H7 (cell line): ENCODE measurements around the gene SH2D3C. TPM values are rescaled to one million over a fixed set of nuclear protein-coding genes. Genes with fewer than 3 reads are reported as not detected.

Experiments
- DNase-seq: peaks from one replicate; pipeline ENCODE4 v3.0.0; 2012
- H3K27me3 ChIP-seq: 2 replicates; pipeline ENCODE4 v1.6.0; 2011; ENCODE audit warnings: mild to moderate bottlenecking, low read length; ENCODE audit not compliant: control insufficient read depth, insufficient read depth
- H3K36me3 ChIP-seq: replicated peaks from 2 replicates; pipeline ENCODE4 v1.5.1; 2011; ENCODE audit warnings: low read length; ENCODE audit not compliant: control insufficient read depth, insufficient read depth
- H3K4me3 ChIP-seq: 2 replicates; pipeline ENCODE4 v1.5.1; 2011; ENCODE audit warnings: low read depth, mild to moderate bottlenecking, control low read depth, low read length, moderate library complexity; ENCODE audit not compliant: insufficient read depth
- total RNA-seq: library from RNA; depleted of rRNA; stranded (reverse); fragments of >200 nt; shearing (Covaris generic); gene quantifications from 2 replicates; pipeline ENCODE4 v1.2.3, GENCODE V29; 2014; rRNA removed

The SH2D3C gene
- 0.26 and 0.42 TPM in 2 replicates for total RNA-seq

DNA sequence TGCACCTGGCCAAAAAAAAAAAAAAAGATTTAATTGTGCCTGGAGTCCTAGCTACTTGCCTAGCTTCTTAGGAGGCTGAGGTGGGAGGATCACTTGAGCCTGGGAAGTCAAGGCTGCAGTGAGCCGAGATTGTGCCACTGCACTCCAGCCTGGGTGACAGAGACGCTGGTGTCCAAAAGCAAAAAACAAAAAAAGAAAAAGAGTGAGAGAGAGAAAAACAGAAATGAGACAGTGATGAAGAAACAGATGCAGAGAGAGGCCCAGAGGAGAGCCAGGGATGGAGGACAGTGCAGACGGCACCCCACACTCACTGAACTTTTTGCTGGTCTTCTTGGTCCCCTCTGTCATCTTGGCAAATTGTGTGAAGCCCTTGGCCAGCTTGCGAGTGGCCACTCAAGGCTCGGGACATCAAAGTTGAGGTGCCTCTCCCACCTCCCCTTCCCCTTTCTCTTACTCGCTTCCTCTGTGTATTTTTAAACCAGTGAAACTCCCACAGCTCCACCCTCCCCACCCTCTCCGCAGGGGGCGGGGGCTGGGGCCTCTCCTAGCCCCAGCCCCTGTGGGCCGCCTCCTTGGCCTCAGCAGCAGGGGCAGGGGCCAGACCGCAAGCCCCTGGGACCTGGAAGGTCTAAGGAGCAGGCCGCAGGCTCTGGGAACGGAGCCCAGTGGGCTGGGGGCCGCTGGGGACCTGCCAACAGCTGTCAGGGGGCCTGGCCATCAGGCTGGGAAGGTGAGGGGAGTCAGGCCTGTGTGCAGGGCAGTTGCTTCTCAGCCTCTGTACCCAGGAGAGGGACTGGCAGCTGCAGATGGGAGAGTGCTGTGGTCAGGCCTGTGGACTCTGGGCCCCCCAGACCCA lies at the start of gene SH2D3C:
Gene SH2D3C (minus strand): TSS at position 387 of the 856 bp plus-strand sequence. CDS start 39 bp downstream, at position 348.
- Histone ChIP-seq H3K27me3 (no peaks in the 10 kb centered on the region), H3K4me3 (no peak within 1 kb of the TSS), H3K36me3 (no peaks in the 10 kb centered on the region)
- DNase-seq, result no peak

GRCh38 chr9:127826253-127826913 lies 47.9 kb upstream of the SH2D3C start:
- no peak for DNase-seq
- Histone ChIP-seq H3K36me3 (no peaks in the 10 kb centered on the region), H3K4me3 (no peak overlapping the region), H3K27me3 (peaks cover 4% of the 10 kb centered on the region; the same call in 1 of the 2 replicates)

DNA sequence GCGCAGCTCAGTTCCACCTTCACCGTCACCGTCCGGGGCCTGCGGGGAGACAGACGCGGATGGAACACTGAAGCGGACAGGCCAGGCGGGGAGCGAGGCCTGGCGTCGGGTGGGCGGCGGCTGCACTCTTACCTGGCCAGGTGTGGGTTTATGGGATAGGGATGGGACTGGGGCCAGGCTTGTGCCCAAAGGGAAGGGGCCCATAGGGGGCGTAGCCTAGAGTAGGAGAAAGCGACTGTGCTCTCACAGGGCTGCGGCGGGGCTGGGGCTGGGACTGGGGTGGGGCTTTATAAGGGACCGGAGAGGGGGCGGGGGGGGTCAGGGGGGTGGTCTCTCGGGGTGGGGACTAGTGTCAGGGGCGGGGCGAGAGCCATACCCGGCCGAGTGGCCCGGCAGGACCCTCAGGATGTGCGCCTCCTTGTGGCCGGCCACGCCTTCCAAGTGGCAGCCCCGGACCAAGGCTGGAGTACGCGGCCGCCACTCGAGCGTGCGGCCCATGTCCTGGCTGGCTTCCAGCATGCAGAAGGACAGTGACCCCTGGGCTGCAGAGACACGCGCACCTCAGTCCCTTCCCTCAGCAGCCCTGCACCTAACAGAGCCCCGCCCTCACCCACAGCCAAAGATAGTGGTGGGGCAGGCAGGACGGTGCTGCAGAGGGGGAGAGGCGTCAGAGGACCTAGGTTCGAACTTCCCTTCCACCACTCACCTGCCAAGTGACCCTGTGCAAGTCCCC lies 47.0 kb upstream of the SH2D3C start:
- Histone ChIP-seq H3K4me3 (peak overlapping the region; percentile 26; the same call in 1 of the 2 replicates), H3K27me3 (peaks cover 4% of the 10 kb centered on the region; the same call in 1 of the 2 replicates), H3K36me3 (no peaks in the 10 kb centered on the region)
- peak; percentile 99 for DNase-seq

DNA sequence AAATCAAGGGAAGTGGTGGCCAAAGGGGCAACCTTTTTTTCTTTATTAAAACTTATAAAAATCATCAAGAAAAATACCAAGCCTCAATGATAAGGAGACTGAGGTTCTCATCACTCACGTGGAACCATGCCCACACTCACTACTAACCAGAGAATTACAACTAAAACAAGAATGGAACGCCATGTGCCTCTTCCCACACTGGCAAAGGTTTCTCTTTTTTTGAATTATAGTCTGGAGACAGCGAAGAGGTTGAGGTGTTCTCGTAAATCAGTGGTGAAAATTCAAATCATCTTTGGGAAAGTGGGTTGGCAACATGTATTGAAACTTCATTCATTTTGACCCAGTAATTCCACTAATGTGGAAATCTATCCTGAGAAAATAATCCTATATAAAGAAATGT lies 43.6 kb upstream of the SH2D3C start:
- Histone ChIP-seq H3K27me3 (peaks cover 4% of the 10 kb centered on the region; the same call in 1 of the 2 replicates), H3K4me3 (no peak overlapping the region), H3K36me3 (peaks cover 1% of the 10 kb centered on the region; the same call in 1 of the 2 replicates)
- no peak for DNase-seq

DNA sequence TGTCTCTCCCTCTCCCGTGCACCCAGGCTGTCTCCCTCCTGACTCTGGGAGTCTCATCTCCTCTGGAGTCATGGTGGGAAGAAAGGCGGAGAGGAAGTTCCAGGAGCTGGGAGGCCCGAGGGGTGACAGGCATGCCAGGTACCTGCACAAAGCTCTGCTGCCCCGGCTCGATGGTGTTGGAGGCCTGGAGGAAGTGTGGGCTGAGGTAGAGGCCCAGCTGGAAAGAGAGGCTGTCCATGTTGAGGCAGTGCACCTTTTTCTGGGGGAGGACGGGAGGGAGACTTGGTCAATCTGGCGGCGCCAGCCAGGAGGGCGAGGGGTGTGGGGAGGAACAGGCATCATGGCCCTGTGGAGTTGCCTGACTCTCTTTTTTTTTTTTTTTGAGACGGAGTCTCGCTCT lies 40.1 kb upstream of the SH2D3C start:
- Histone ChIP-seq H3K36me3 (peaks cover 12% of the 10 kb centered on the region), H3K27me3 (no peaks in the 10 kb centered on the region), H3K4me3 (no peak overlapping the region)
- no peak for DNase-seq

GRCh38 chr9:127817881-127818434 lies 39.5 kb upstream of the SH2D3C start:
- no peak overlapping the region for H3K4me3 ChIP-seq
- DNase-seq, result no peak
- peaks cover 17% of the 10 kb centered on the region for H3K36me3 ChIP-seq
- no peaks in the 10 kb centered on the region for H3K27me3 ChIP-seq

GRCh38 chr9:127816728-127817127 lies 38.3 kb upstream of the SH2D3C start:
- Histone ChIP-seq H3K36me3 (peaks cover 27% of the 10 kb centered on the region), H3K27me3 (no peaks in the 10 kb centered on the region), H3K4me3 (no peak overlapping the region)
- no peak for DNase-seq

GRCh38 chr9:127816362-127816725 lies 37.9 kb upstream of the SH2D3C start:
- Histone ChIP-seq H3K36me3 (peaks cover 27% of the 10 kb centered on the region), H3K4me3 (no peak overlapping the region), H3K27me3 (no peaks in the 10 kb centered on the region)
- DNase-seq, result peak; percentile 38

GRCh38 chr9:127815512-127816361 lies 37.3 kb upstream of the SH2D3C start:
- Histone ChIP-seq H3K27me3 (no peaks in the 10 kb centered on the region), H3K4me3 (no peak overlapping the region), H3K36me3 (peaks cover 28% of the 10 kb centered on the region)
- DNase-seq, result no peak

- peak; percentile 44 for DNase-seq
- Histone ChIP-seq H3K4me3 (no peak overlapping the region), H3K27me3 (no peaks in the 10 kb centered on the region), H3K36me3 (peaks cover 30% of the 10 kb centered on the region)
Observed at GRCh38 chr9:127814619-127815511, 36.4 kb upstream of the SH2D3C start.

DNA sequence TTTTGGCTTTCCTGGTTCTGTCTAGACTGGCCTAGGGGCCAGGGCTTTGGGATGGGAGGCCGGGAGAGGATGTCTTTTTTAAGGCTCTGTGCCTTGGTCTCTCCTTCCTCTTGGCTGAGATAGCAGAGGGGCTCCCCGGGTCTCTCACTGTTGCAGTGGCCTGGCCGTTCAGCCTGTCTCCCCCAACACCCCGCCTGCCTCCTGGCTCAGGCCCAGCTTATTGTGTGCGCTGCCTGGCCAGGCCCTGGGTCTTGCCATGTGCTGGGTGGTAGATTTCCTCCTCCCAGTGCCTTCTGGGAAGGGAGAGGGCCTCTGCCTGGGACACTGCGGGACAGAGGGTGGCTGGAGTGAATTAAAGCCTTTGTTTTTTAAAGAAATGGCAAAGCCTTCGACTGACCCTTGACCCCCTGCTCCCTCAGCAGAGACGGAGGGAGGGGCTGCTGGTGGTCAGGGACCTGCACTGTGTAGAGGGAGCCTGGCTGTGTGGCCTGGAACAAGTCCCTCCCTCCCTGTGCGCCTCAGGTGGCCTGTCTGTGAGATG lies 35.3 kb upstream of the SH2D3C start:
- peak; percentile 30 for DNase-seq
- no peaks in the 10 kb centered on the region for H3K27me3 ChIP-seq
- H3K4me3 ChIP-seq, result no peak overlapping the region
- H3K36me3 ChIP-seq, result peaks cover 30% of the 10 kb centered on the region

GRCh38 chr9:127812936-127813675 lies 34.6 kb upstream of the SH2D3C start:
- H3K4me3 ChIP-seq, result no peak overlapping the region
- H3K27me3 ChIP-seq, result no peaks in the 10 kb centered on the region
- DNase-seq, result peak; percentile 30
- peaks cover 31% of the 10 kb centered on the region for H3K36me3 ChIP-seq
